Left hindlimb (tissue), 1 donor: Measurements from ENCODE around the gene DCLK1.
A peak's percentile ranks its signal among the peaks of the same experiment; 100 is the strongest.

ENCODE experiments used
- DNase-seq: peaks from one replicate; pipeline ENCODE4 v3.0.0-alpha.2; 2018

DCLK1 gene

GRCh38 chr13:35732565-35732964 is 398.6 kb downstream of the DCLK1 start:
- DNase-seq = no peak

- DNase-seq = no peak
These were observed 399.7 kb downstream of the DCLK1 start for GRCh38 chr13:35731471-35731870.

GRCh38 chr13:35729926-35730627 is 401.1 kb downstream of the DCLK1 start:
- no peak for DNase-seq

GRCh38 chr13:35727881-35728280 is 403.3 kb downstream of the DCLK1 start:
- no peak for DNase-seq

- no peak for DNase-seq
These were observed 406.7 kb downstream of the DCLK1 start for GRCh38 chr13:35724446-35724845.

- DNase-seq = no peak
These were observed 407.4 kb downstream of the DCLK1 start for GRCh38 chr13:35723821-35724220.

- no peak for DNase-seq
These were observed 408.1 kb downstream of the DCLK1 start for GRCh38 chr13:35723053-35723461.

GRCh38 chr13:35722458-35723052 is 408.6 kb downstream of the DCLK1 start:
- DNase-seq = no peak

GRCh38 chr13:35720690-35721554 is 410.3 kb downstream of the DCLK1 start:
- DNase-seq = peak; percentile 65

- DNase-seq = no peak
These were observed 410.9 kb downstream of the DCLK1 start for GRCh38 chr13:35720290-35720689.
